NCI-H1436 treated with DMSO at 0.1 percent for 48 hours (cell line): ENCODE data around the gene NDFIP1.

Experiments
- DNase-seq: peaks from one replicate; lab custom pipeline; 2025; lab: John Stamatoyannopoulos, UW

The NDFIP1 gene

GRCh38 chr5:142189813-142190212 is 81.2 kb downstream of the NDFIP1 start:
- DNase-seq: no peak

- DNase-seq: no peak
Observed at GRCh38 chr5:142191776-142192175, 83.2 kb downstream of the NDFIP1 start.

GRCh38 chr5:142192286-142193113 is 83.9 kb downstream of the NDFIP1 start:
- DNase-seq: no peak

- no peak for DNase-seq
Observed at GRCh38 chr5:142193114-142193428, 84.5 kb downstream of the NDFIP1 start.

GRCh38 chr5:142197098-142197497 is 88.5 kb downstream of the NDFIP1 start:
- no peak for DNase-seq

GRCh38 chr5:142197781-142198180 is 89.2 kb downstream of the NDFIP1 start:
- DNase-seq: no peak

- DNase-seq: no peak
Observed at GRCh38 chr5:142199388-142199787, 90.8 kb downstream of the NDFIP1 start.

GRCh38 chr5:142200387-142200786 is 91.8 kb downstream of the NDFIP1 start:
- DNase-seq: no peak

GRCh38 chr5:142201471-142201887 is 92.9 kb downstream of the NDFIP1 start:
- DNase-seq: no peak

- no peak for DNase-seq
Observed at GRCh38 chr5:142202282-142202681, 93.7 kb downstream of the NDFIP1 start.
